ENCODE measurements around the gene SCAMP4.

SCAMP4 gene

GRCh38 chr19:1974381-1975161 lies 69.4 kb downstream of the SCAMP4 start:
- no peak overlapping the region for H3K4me3 ChIP-seq (ENCODE audit: low read depth, low read length)
- TF ChIP-seq CTCF (conservative IDR thresholded peaks at IDR 0.05; ENCODE audit: low read depth, low read length): no peak
- no peak for DNase-seq (ENCODE audit: low read depth)

GRCh38 chr19:1975162-1975480 lies 69.9 kb downstream of the SCAMP4 start:
- H3K4me3 ChIP-seq (ENCODE audit: low read depth, low read length): no peak overlapping the region
- DNase-seq (ENCODE audit: low read depth): no peak
- TF ChIP-seq CTCF (conservative IDR thresholded peaks at IDR 0.05; ENCODE audit: low read depth, low read length): no peak

All from choroid plexus epithelial cell (primary cell).